GM20000 (cell line): ENCODE data around the gene TMCC1.
A peak's percentile ranks its signal among the peaks of the same experiment; 100 is the strongest.

Source experiments
- DNase-seq: peaks from one replicate; pipeline ENCODE4 v3.0.0; 2012; ENCODE audit warnings: low spot score
- CTCF ChIP-seq: IDR thresholded peaks from 2 replicates; pipeline ENCODE4 v1.5.1; 2012; ENCODE audit warnings: mild to moderate bottlenecking, control low read depth; ENCODE audit errors: extremely low read depth, missing control alignments

The TMCC1 gene

GRCh38 chr3:129656659-129657247 lies 236.8 kb downstream of the TMCC1 start:
- no peak for TF ChIP-seq CTCF
- no peak for DNase-seq

DNA sequence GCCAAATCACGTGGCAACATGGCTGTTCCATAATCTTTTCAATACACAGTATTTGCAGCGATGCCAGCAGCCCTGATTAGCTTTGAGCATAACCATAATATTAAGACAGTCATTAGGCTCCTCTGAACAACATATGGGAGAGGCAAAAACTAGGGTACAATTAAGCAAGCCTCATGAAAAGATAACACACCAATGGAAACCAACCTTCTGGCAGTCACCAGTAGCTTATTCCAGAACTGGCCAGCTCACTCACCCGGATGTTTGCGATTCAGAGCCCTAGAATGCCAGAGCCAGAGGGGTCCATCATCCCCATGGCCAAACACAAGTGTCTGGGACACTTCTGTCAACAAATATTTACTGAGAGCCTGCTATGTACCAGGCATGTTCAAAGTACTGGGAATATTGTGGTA lies 238.2 kb downstream of the TMCC1 start:
- no peak for TF ChIP-seq CTCF
- DNase-seq: no peak

- no peak for TF ChIP-seq CTCF
- no peak for DNase-seq
Measured at GRCh38 chr3:129654131-129654530, 239.4 kb downstream of the TMCC1 start.

DNA sequence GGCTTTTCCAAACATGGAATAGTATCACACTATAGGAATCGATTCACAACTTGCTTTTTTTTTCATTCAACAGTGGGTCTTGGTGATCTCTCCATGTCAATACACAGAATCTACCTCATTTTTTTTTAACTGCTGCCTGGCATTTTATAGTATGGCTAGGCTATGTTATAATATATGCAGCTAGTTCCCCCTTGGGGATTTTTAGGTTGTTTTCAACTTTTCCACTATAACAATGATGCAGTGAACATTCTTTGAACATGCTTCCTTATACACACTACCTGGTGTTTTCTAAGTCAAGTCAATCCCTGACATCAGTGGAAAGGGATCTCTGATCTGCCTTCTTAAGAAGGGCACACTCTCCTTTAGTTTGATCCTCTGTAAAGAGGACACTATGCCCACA lies 240.5 kb downstream of the TMCC1 start:
- DNase-seq: no peak

GRCh38 chr3:129651435-129652202 lies 241.9 kb downstream of the TMCC1 start:
- DNase-seq: no peak

More for the DNA sequence above, 240.5 kb downstream of the TMCC1 start:
- no peak for TF ChIP-seq CTCF

DNA sequence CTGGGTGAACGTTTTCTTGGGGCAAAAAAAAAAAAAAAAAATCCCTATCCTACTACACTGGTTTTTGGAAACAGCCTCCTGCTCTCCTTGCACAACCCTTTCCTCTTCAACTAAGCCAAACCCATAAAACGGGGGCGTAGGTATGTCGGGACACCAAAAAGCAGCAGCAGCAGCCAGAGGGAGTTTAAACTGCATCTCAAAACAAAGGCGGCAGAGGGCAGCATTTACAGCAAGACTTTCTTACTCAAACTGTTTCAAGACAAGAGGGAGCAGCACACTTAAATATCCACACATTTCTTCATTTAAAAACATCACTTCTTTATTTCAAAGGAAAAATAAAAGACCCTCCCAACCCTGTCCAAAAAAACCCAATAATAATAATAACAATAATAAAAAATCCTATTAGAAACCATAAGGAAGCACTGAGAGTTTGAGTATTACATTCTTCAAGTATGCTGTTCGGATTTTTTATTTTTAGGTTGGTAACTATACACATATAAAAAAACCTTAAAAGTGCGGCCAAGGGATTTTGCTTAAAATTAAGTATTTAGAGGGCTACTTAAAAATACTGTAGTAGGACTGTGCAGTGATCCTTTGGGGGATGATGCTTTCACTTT lies 243.1 kb downstream of the TMCC1 start:
- peak; percentile 58 for DNase-seq
- TF ChIP-seq CTCF: peak; percentile 75

More at GRCh38 chr3:129651435-129652202, 241.9 kb downstream of the TMCC1 start:
- TF ChIP-seq CTCF: no peak

DNA sequence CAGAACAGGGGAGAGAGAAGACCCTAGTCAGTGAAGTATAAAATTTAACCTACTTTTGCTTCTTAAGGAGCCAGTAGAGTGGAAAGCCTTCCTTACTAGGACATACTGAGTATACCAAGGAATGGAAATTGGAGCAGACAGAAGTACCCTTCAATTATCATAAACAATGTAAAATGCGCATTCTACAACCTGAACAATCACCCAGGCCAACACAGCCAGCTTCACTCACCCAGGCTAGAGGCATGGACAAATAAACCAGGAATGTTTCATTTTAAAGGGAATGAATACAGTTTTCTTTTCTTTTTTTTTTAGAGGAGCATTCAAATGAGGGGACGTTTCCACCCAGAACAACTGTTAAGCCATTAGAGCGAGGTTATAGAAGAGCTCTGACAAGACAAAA lies 245.1 kb downstream of the TMCC1 start:
- no peak for DNase-seq

More for the DNA sequence above, 245.1 kb downstream of the TMCC1 start:
- no peak for TF ChIP-seq CTCF
